ENCODE measurements around the gene CES3. TPM values are rescaled to one million over a fixed set of nuclear protein-coding genes. Genes with fewer than 3 reads are reported as not detected.

Gene CES3
- total and polyA plus RNA-seq, 2 donors (not counting 3 experiments of a cell fraction or from before 2014, with no cell fraction given): 0.10 TPM; not detected in 1

DNA sequence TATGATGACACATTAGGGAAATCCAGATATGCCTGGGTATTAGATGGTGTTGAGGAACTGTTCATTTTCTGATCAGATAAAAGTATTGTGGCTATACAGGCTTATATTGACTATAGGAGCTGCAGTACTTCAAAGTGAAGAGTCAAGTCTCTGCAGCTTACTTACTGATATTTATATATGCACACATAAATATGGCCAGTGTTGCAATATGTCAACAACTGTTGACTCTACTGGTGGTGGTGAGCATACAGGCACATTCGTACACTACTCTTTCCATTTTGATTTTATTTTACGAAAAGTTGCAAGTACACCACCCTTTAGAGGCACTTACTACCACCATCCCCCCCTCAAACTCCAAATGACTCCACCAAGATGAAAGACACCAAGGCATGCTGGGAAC is 29.4 kb upstream of the CES3 start:
- BruUV-seq (replicated peaks): no TSS peak
- H3K9me3 ChIP-seq (replicated peaks; ENCODE audit: control insufficient read depth, insufficient read depth, low read length): no peaks in the 10 kb centered on the region
- peaks cover 20% of the 10 kb centered on the region for H3K79me2 ChIP-seq (ENCODE audit: control insufficient read depth, insufficient read depth, low read length)
- no peak overlapping the region for H3K4me2 ChIP-seq (ENCODE audit: insufficient read depth, low read length)
- TF ChIP-seq, protein P1, sequence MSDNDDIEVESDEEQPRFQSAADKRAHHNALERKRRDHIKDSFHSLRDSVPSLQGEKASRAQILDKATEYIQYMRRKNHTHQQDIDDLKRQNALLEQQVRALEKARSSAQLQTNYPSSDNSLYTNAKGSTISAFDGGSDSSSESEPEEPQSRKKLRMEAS (IDR thresholded peaks at IDR 0.05; ENCODE audit: insufficient read depth, insufficient read length): no peak
- TF ChIP-seq MYC (IDR thresholded peaks at IDR 0.05; ENCODE audit: low read depth, low read length) (no peak), POLR2A (IDR thresholded peaks at IDR 0.05; ENCODE audit: low read depth, low read length) (no peak), POLR2AphosphoS5 (IDR thresholded peaks at IDR 0.05; ENCODE audit: insufficient read depth, low read depth, low read length) (no peak), FOS (IDR thresholded peaks at IDR 0.05; ENCODE audit: borderline replicate concordance, insufficient read depth, low read length) (no peak), GATA2 (IDR thresholded peaks at IDR 0.05; ENCODE audit: insufficient read depth, insufficient read length, low read depth, low read length) (no peak), EZH2 (IDR thresholded peaks at IDR 0.05; ENCODE audit: borderline replicate concordance, low read depth, low read length, severe bottlenecking) (no peak), JUN (IDR thresholded peaks at IDR 0.05; ENCODE audit: borderline replicate concordance, insufficient read depth, insufficient read length, low read depth) (no peak)
- TF ChIP-seq, protein P2, sequence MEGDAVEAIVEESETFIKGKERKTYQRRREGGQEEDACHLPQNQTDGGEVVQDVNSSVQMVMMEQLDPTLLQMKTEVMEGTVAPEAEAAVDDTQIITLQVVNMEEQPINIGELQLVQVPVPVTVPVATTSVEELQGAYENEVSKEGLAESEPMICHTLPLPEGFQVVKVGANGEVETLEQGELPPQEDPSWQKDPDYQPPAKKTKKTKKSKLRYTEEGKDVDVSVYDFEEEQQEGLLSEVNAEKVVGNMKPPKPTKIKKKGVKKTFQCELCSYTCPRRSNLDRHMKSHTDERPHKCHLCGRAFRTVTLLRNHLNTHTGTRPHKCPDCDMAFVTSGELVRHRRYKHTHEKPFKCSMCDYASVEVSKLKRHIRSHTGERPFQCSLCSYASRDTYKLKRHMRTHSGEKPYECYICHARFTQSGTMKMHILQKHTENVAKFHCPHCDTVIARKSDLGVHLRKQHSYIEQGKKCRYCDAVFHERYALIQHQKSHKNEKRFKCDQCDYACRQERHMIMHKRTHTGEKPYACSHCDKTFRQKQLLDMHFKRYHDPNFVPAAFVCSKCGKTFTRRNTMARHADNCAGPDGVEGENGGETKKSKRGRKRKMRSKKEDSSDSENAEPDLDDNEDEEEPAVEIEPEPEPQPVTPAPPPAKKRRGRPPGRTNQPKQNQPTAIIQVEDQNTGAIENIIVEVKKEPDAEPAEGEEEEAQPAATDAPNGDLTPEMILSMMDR (IDR thresholded peaks at IDR 0.05; ENCODE audit: extremely low read depth in 1 of 2, insufficient read depth in 1 of 2, low read depth in 1 of 2, low read length in 2 of 2): no peak
- no peak for DNase-seq (ENCODE audit: low read depth, low spot score)
- no peak overlapping the region for H3K9ac ChIP-seq (replicated peaks; ENCODE audit: extremely low read depth, insufficient read depth, low read length)
- no peak overlapping the region for H3K4me3 ChIP-seq (replicated peaks in 1 of 3; ENCODE audit: insufficient read depth in 1 of 3, low read depth in 1 of 3, low read length in 3 of 3)
- dilution Hi-C loops (cut with MboI; ENCODE audit: extremely low pct_ligation_motif_present, low sequenced_read_pairs): no loop called here
- no peaks in the 10 kb centered on the region for H3K36me3 ChIP-seq (ENCODE audit: control insufficient read depth in 2 of 2, extremely low read depth in 1 of 2, insufficient read depth in 2 of 2, low read length in 2 of 2)
- H3K9me1 ChIP-seq (replicated peaks; ENCODE audit: control insufficient read depth, extremely low read depth, insufficient read depth, low read length): no peaks in the 10 kb centered on the region
- H3K27me3 ChIP-seq (ENCODE audit: control insufficient read depth in 2 of 2, insufficient read depth in 2 of 2, low read length in 2 of 2): no peaks in the 10 kb centered on the region
- H3K27ac ChIP-seq (ENCODE audit: insufficient read depth, low read depth, low read length): no peak overlapping the region
- H3K4me1 ChIP-seq (ENCODE audit: control insufficient read depth, extremely low read depth, insufficient read depth, low read length): peaks cover 7% of the 10 kb centered on the region
- H2AFZ ChIP-seq (ENCODE audit: low read depth, low read length): no peak overlapping the region
- ChIA-PET POLR2A (no interaction called here), CTCF (interaction anchor here (2.2 kb wide), 1 partner anchor 36 kb away, joined by 11 read pairs; no protein-coding TSS in a partner anchor)
- intact Hi-C loops (cut with micrococcal nuclease): no loop called here
- H4K20me1 ChIP-seq (replicated peaks; ENCODE audit: control insufficient read depth, extremely low read depth, insufficient read depth, low read length): no peaks in the 10 kb centered on the region
- FAIRE-seq: no peak

Data from endothelial cell of umbilical vein (primary cell).